ENCODE data around the gene MRPL37.

The MRPL37 gene

GRCh38 chr1:54259546-54260140 lies 59.7 kb downstream of the MRPL37 start:
- DNase-seq (ENCODE audit: insufficient read length, low spot score) (no peak), FAIRE-seq (no peak)

- FAIRE-seq (no peak), DNase-seq (ENCODE audit: insufficient read length, low spot score) (no peak)
Measured at GRCh38 chr1:54260810-54261209, 60.8 kb downstream of the MRPL37 start.

GRCh38 chr1:54262244-54262643 lies 62.3 kb downstream of the MRPL37 start:
- FAIRE-seq (no peak), DNase-seq (ENCODE audit: insufficient read length, low spot score) (no peak)

- DNase-seq (ENCODE audit: insufficient read length, low spot score) = no peak
- no peak for FAIRE-seq
Measured at GRCh38 chr1:54263601-54264226, 63.7 kb downstream of the MRPL37 start.

GRCh38 chr1:54265126-54265525 lies 65.2 kb downstream of the MRPL37 start:
- no peak for FAIRE-seq
- no peak for DNase-seq (ENCODE audit: insufficient read length, low spot score)

- DNase-seq (ENCODE audit: insufficient read length, low spot score) = no peak
- FAIRE-seq = no peak
Measured at GRCh38 chr1:54265659-54266058, 65.7 kb downstream of the MRPL37 start.

- FAIRE-seq (no peak), DNase-seq (ENCODE audit: insufficient read length, low spot score) (no peak)
Measured at GRCh38 chr1:54266195-54266594, 66.2 kb downstream of the MRPL37 start.

- FAIRE-seq (no peak), DNase-seq (ENCODE audit: insufficient read length, low spot score) (no peak)
Measured at GRCh38 chr1:54266908-54267307, 66.9 kb downstream of the MRPL37 start.
